Testis (tissue), 3 donors: ENCODE measurements around the gene ATP1A4. TPM values are rescaled to one million over a fixed set of nuclear protein-coding genes. Genes with fewer than 3 reads are reported as not detected.

Experiments used
- DNase-seq: peaks from one replicate; pipeline ENCODE4 v3.0.0-alpha.2; 2019
- H3K27ac ChIP-seq, 2 donors: fragments of 200-600 bp; sonication (generic); one replicate each; pipeline ENCODE4 v1.5.1; 2019
- H3K27me3 ChIP-seq: fragments of 200-600 bp; sonication (generic); one replicate; pipeline ENCODE4 v1.5.1; 2019
- H3K36me3 ChIP-seq: fragments of 200-600 bp; sonication (generic); one replicate; pipeline ENCODE4 v1.5.1; 2017; ENCODE audit warnings: low read depth; ENCODE audit errors: missing control alignments
- H3K4me1 ChIP-seq: fragments of 200-600 bp; sonication (generic); one replicate; pipeline ENCODE4 v1.5.1; 2019
- H3K4me3 ChIP-seq, 2 donors: fragments of 200-600 bp; sonication (generic); one replicate each; pipeline ENCODE4 v1.5.1; 2017 to 2019
- H3K9me3 ChIP-seq: fragments of 200-600 bp; sonication (generic); one replicate; pipeline ENCODE4 v1.5.1; 2017
- POLR2A ChIP-seq: fragments of 450-650 bp; IDR thresholded peaks from one replicate; pipeline ENCODE4 v1.6.1; 2017; ENCODE audit warnings: antibody characterized with exemption, mild to moderate bottlenecking, moderate library complexity
- WGBS, 2 donors: methylation state at CpG; one replicate each; pipeline ENCODE4 v1.1.5; 2018; 5-methylcytosine and 5-hydroxymethylcytosine counted together
- intact Hi-C: fragments of 100-400 bp; cut with DNase I; formaldehyde crosslinking; loops from one replicate; pipeline ENCODE4 v1.15.1; 2023; ENCODE audit warnings: low total_unique reads
- polyA plus RNA-seq: library from polyadenylated mRNA; stranded (reverse); fragments of 350-450 nt; fragmentation: Illumina TruSeq; extraction: RNeasy Lipid Tissue Mini Kit (QIAGEN cat#74804); gene quantifications from one replicate; pipeline ENCODE4 v1.2.3, GENCODE V29; 2014; ENCODE audit warnings: low read depth, low replicate concordance; ENCODE audit not compliant: insufficient read depth
- total RNA-seq, 2 donors: library from RNA; depleted of rRNA; stranded (reverse); fragments of >200 nt; gene quantifications; one replicate each; pipeline ENCODE4 v1.2.3, GENCODE V29; 2016
- TF ChIP-seq, protein P1 (sequence below), 3 experiments: fragments of 450-650 bp in 2 of 3; fragments of 200-600 bp in 1 of 3; sonication (generic) in 1 of 3; IDR thresholded peaks; one replicate each; pipeline ENCODE4 v1.5.1; 2016 to 2019; ENCODE audit warnings: antibody characterized with exemption in 3 of 3, mild to moderate bottlenecking in 2 of 3, moderate library complexity in 1 of 3

ATP1A4 gene
- total and polyA plus RNA-seq, 3 donors from 2014 or later, result 13.3 to 38.6 (median 23.0) TPM

- TF ChIP-seq POLR2A, result no peak
- TF ChIP-seq, protein P1, sequence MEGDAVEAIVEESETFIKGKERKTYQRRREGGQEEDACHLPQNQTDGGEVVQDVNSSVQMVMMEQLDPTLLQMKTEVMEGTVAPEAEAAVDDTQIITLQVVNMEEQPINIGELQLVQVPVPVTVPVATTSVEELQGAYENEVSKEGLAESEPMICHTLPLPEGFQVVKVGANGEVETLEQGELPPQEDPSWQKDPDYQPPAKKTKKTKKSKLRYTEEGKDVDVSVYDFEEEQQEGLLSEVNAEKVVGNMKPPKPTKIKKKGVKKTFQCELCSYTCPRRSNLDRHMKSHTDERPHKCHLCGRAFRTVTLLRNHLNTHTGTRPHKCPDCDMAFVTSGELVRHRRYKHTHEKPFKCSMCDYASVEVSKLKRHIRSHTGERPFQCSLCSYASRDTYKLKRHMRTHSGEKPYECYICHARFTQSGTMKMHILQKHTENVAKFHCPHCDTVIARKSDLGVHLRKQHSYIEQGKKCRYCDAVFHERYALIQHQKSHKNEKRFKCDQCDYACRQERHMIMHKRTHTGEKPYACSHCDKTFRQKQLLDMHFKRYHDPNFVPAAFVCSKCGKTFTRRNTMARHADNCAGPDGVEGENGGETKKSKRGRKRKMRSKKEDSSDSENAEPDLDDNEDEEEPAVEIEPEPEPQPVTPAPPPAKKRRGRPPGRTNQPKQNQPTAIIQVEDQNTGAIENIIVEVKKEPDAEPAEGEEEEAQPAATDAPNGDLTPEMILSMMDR (IDR thresholded peaks at IDR 0.05), result no peak
- Histone ChIP-seq H3K9me3 (no peaks in the 10 kb centered on the region), H3K27ac (no peak overlapping the region), H3K4me3 (no peak overlapping the region), H3K4me1 (peaks cover 9% of the 10 kb centered on the region), H3K36me3 (no peaks in the 10 kb centered on the region), H3K27me3 (no peaks in the 10 kb centered on the region)
- no peak for DNase-seq
- intact Hi-C loops, result no loop called here
- 96 to 97% methylated on average over 5 of the region's 5 CpGs for WGBS, 2 donors
Measured at GRCh38 chr1:160136926-160137200, 14.5 kb upstream of the ATP1A4 start.

- Histone ChIP-seq H3K27ac (no peak overlapping the region), H3K36me3 (no peaks in the 10 kb centered on the region), H3K27me3 (no peaks in the 10 kb centered on the region), H3K4me3 (no peak overlapping the region), H3K9me3 (no peaks in the 10 kb centered on the region), H3K4me1 (peaks cover 5% of the 10 kb centered on the region)
- intact Hi-C loops, result no loop called here
- 91 to 97% methylated on average over 8 of the region's 8 CpGs for WGBS, 2 donors
- no peak for DNase-seq
- TF ChIP-seq, protein P1 (IDR thresholded peaks at IDR 0.05), result no peak
- TF ChIP-seq POLR2A, result no peak
Measured at GRCh38 chr1:160137216-160137862, 14.1 kb upstream of the ATP1A4 start.

DNA sequence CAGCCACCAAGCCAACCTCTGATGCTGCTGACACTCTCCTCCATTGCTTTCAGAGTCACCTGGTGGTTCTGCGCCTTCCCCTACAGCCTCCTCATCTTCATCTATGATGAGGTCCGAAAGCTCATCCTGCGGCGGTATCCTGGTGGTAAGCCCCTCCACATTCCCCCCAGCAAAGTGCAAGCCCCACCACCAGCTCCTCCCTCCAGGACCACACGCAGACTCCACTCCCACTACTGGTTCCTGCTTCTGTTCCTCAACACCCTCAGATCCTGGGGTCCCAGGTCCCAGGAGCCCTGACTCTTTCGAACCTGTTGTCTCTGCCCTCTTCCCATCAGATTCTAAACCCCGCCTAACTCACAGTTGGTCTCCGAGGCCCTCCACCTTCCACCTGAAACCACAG is 11.6 kb upstream of the ATP1A4 start:
- intact Hi-C loops, result no loop called here
- WGBS, 2 donors, result 90 to 96% methylated on average over 8 of the region's 8 CpGs
- Histone ChIP-seq H3K36me3 (no peaks in the 10 kb centered on the region), H3K9me3 (no peaks in the 10 kb centered on the region), H3K27me3 (no peaks in the 10 kb centered on the region), H3K4me1 (no peaks in the 10 kb centered on the region), H3K27ac (no peak overlapping the region), H3K4me3 (no peak overlapping the region)
- TF ChIP-seq, protein P1 (IDR thresholded peaks at IDR 0.05), result no peak
- TF ChIP-seq POLR2A, result no peak
- DNase-seq, result no peak

- Histone ChIP-seq H3K36me3 (no peaks in the 10 kb centered on the region), H3K4me1 (no peaks in the 10 kb centered on the region), H3K4me3 (no peak overlapping the region), H3K9me3 (no peaks in the 10 kb centered on the region), H3K27me3 (no peaks in the 10 kb centered on the region), H3K27ac (no peak overlapping the region)
- DNase-seq, result no peak
- TF ChIP-seq, protein P1 (IDR thresholded peaks at IDR 0.05), result no peak
- no peak for TF ChIP-seq POLR2A
- intact Hi-C loops, result no loop called here
- WGBS, 2 donors, result 45 to 48% methylated on average over 1 of the region's 1 CpG
Measured at GRCh38 chr1:160143695-160144094, 7.7 kb upstream of the ATP1A4 start.

GRCh38 chr1:160144921-160145320 is 6.5 kb upstream of the ATP1A4 start:
- Histone ChIP-seq H3K27me3 (no peaks in the 10 kb centered on the region), H3K27ac (no peak overlapping the region), H3K4me3 (no peak overlapping the region), H3K36me3 (no peaks in the 10 kb centered on the region), H3K4me1 (no peaks in the 10 kb centered on the region), H3K9me3 (no peaks in the 10 kb centered on the region)
- WGBS, 2 donors, result 67 to 71% methylated on average over 4 of the region's 4 CpGs
- DNase-seq, result no peak
- intact Hi-C loops, result no loop called here
- TF ChIP-seq POLR2A, result no peak
- TF ChIP-seq, protein P1 (IDR thresholded peaks at IDR 0.05), result no peak
